GM12878 (cell line): Measurements from ENCODE around the gene DNMT3A. TPM values are rescaled to one million over a fixed set of nuclear protein-coding genes. Genes with fewer than 3 reads are reported as not detected.

Experiments used
- ATAC-seq: fragments of 200-7000 bp; cut with Tn5 transposase; 3 replicates; pipeline ENCODE4 v1.9.1; 2020; ENCODE audit warnings: mild to moderate bottlenecking, moderate library complexity
- BruUV-seq: library from RNA; stranded (reverse); fragments of 400-500 nt; replicated peaks from 2 replicates; lab custom pipeline; 2021; lab: Mats Ljungman, UMichigan
- CTCF ChIA-PET: fragments of 300-600 bp; sonication (Branson Sonifier 250); formaldehyde crosslinking; extraction: SDS; loops from one replicate; lab custom pipeline; 2021; ENCODE audit warnings: inconsistent platforms; lab: Yijun Ruan, JAX
- POLR2A ChIA-PET: fragments of 350-600 bp; formaldehyde crosslinking; extraction: SDS; loops from one replicate; lab custom pipeline; 2021; ENCODE audit warnings: inconsistent platforms; lab: Charles Lee
- RAD21 ChIA-PET: fragments of 300-600 bp; sonication (Branson Sonifier 250); formaldehyde crosslinking; loops from one replicate; lab custom pipeline; 2023; ENCODE audit warnings: antibody characterized with exemption; ENCODE audit not compliant: unreplicated experiment; lab: Charles Lee
- SMC1A ChIA-PET: fragments of 300-600 bp; sonication (Branson Sonifier 250); formaldehyde crosslinking; loops from one replicate; lab custom pipeline; 2023; ENCODE audit not compliant: unreplicated experiment, uncharacterized antibody; lab: Charles Lee
- DNase-seq: peaks from one replicate; pipeline ENCODE4 v3.0.0-alpha.2; 2011; ENCODE audit warnings: low read depth, low spot score
- FAIRE-seq: peaks from 3 replicates; lab custom pipeline; 2011; peaks lifted over from hg19 to GRCh38; lab: Jason Lieb, UNC
- H2AFZ ChIP-seq: 2 replicates; pipeline ENCODE4 v1.6.0; 2011; ENCODE audit warnings: low read depth, low read length, control low read depth; ENCODE audit not compliant: control insufficient read depth
- H3K27ac ChIP-seq: 2 replicates; pipeline ENCODE4 v1.5.1; 2011; ENCODE audit warnings: control low read depth; ENCODE audit not compliant: control insufficient read depth, insufficient read depth
- H3K27me3 ChIP-seq, 2 experiments: replicated peaks in 1 of 2; 2 replicates each; pipeline versions ENCODE4 v1.6.0 to v1.6.1; 2011; ENCODE audit warnings: low read length in 1 of 2; ENCODE audit not compliant: control insufficient read depth in 2 of 2, insufficient read depth in 2 of 2
- H3K36me3 ChIP-seq, 2 experiments: 2 replicates each; pipeline ENCODE4 v1.5.1; 2011; ENCODE audit warnings: low read length in 1 of 2; ENCODE audit not compliant: control insufficient read depth in 2 of 2, insufficient read depth in 2 of 2
- H3K4me1 ChIP-seq: 2 replicates; pipeline ENCODE4 v1.6.1; 2011; ENCODE audit warnings: mild to moderate bottlenecking, low read length, moderate library complexity, mixed read lengths; ENCODE audit not compliant: control insufficient read depth, insufficient read depth
- H3K4me2 ChIP-seq: 2 replicates; pipeline ENCODE4 v1.6.0; 2011; ENCODE audit warnings: control low read depth; ENCODE audit not compliant: control insufficient read depth, insufficient read depth
- H3K4me3 ChIP-seq: fragments of 200-600 bp; sonication (generic); 2 replicates; pipeline ENCODE4 v1.5.1; 2016
- H3K79me2 ChIP-seq: 2 replicates; pipeline ENCODE4 v1.6.0; 2011; ENCODE audit warnings: low read length; ENCODE audit not compliant: control insufficient read depth, insufficient read depth
- H3K9ac ChIP-seq: 2 replicates; pipeline ENCODE4 v1.8.0; 2011; ENCODE audit warnings: low read length, control low read depth, mixed read lengths; ENCODE audit not compliant: control insufficient read depth, insufficient read depth
- H3K9me3 ChIP-seq: replicated peaks from 3 replicates; pipeline ENCODE4 v1.5.1; 2011; ENCODE audit warnings: mild to moderate bottlenecking, low read length; ENCODE audit not compliant: control insufficient read depth, insufficient read depth
- H4K20me1 ChIP-seq: 2 replicates; pipeline ENCODE4 v1.6.0; 2011; ENCODE audit not compliant: control insufficient read depth, insufficient read depth
- ATF7 ChIP-seq: fragments of 450-650 bp; IDR thresholded peaks from 2 replicates; pipeline ENCODE4 v1.6.1; 2016; ENCODE audit warnings: low read depth, mild to moderate bottlenecking
- BACH1 ChIP-seq: fragments of 450-650 bp; IDR thresholded peaks from 2 replicates; pipeline ENCODE4 v1.6.1; 2017; ENCODE audit warnings: mild to moderate bottlenecking, borderline replicate concordance
- CBFB ChIP-seq: IDR thresholded peaks from 2 replicates; pipeline ENCODE4 v1.6.1; 2016; ENCODE audit warnings: antibody characterized with exemption, low read depth
- HDGF ChIP-seq: fragments of 450-650 bp; IDR thresholded peaks from 2 replicates; pipeline ENCODE4 v1.6.1; 2016; ENCODE audit warnings: antibody characterized with exemption
- NR2C1 ChIP-seq: fragments of 450-650 bp; IDR thresholded peaks from 2 replicates; pipeline ENCODE4 v1.6.1; 2017; ENCODE audit warnings: antibody characterized with exemption, mild to moderate bottlenecking, moderate library complexity
- POLR2AphosphoS2 ChIP-seq: IDR thresholded peaks from 2 replicates; pipeline ENCODE4 v1.6.1; 2011; ENCODE audit warnings: low read depth, mild to moderate bottlenecking, low read length, improper control_type of control experiment, moderate library complexity
- RB1 ChIP-seq: fragments of 450-650 bp; formaldehyde crosslinking; IDR thresholded peaks from 2 replicates; pipeline ENCODE4 v1.6.1; 2017; ENCODE audit warnings: mild to moderate bottlenecking, borderline replicate concordance
- RELA ChIP-seq: fragments of 450-650 bp; IDR thresholded peaks from 2 replicates; pipeline ENCODE4 v1.8.0; 2014; ENCODE audit warnings: borderline replicate concordance; ENCODE audit not compliant: partially characterized antibody
- SIX5 ChIP-seq: IDR thresholded peaks from 2 replicates; pipeline ENCODE4 v1.6.1; 2011; ENCODE audit warnings: mild to moderate bottlenecking, low read depth, low read length, moderate library complexity; ENCODE audit not compliant: severe bottlenecking
- SPI1 ChIP-seq: IDR thresholded peaks from 2 replicates; pipeline ENCODE4 v1.6.1; 2011; ENCODE audit warnings: low read depth, mild to moderate bottlenecking, low read length, moderate library complexity, borderline replicate concordance; ENCODE audit not compliant: insufficient read depth
- SREBF1 ChIP-seq: IDR thresholded peaks from 2 replicates; pipeline ENCODE4 v1.6.1; 2012; ENCODE audit warnings: mild to moderate bottlenecking, low read length
- SREBF2 ChIP-seq: IDR thresholded peaks from 2 replicates; pipeline ENCODE4 v1.6.1; 2012; ENCODE audit warnings: mild to moderate bottlenecking, low read length
- ZSCAN29 ChIP-seq: fragments of 450-650 bp; IDR thresholded peaks from 2 replicates; pipeline ENCODE4 v1.6.1; 2017; ENCODE audit warnings: mild to moderate bottlenecking, moderate library complexity
- WGBS: methylation state at CpG from one replicate; pipeline ENCODE4 v1.1.6; 2016; ENCODE audit warnings: low lambda C conversion rate; ENCODE audit not compliant: insufficient replicate concordance, insufficient coverage; ENCODE audit errors: missing lambda C conversion rate; 5-methylcytosine and 5-hydroxymethylcytosine counted together
- in situ Hi-C: fragments of 300-500 bp; cut with MboI; formaldehyde crosslinking; loops from 9 replicates; pipeline ENCODE4 v1.14.3; 2018; ENCODE audit warnings: mixed read lengths
- intact Hi-C: fragments of 100-400 bp; cut with micrococcal nuclease; formaldehyde crosslinking; loops from one replicate; pipeline ENCODE4 v1.14.2; 2022; ENCODE audit not compliant: unreplicated experiment
- polyA plus RNA-seq, 11 experiments: library from polyadenylated mRNA; depleted of rRNA in 4 of 11; unstranded in 6 of 11; stranded (reverse) in 5 of 11; fragments of >200 nt; fragmentation: Nextera tagmentation in 4 of 11; fragmentation: Illumina TruSeq in 1 of 11; extraction: Ambion mirVana in 4 of 11; extraction: Trizol in 1 of 11; gene quantifications; 1 replicate in 1 of 11; 2 replicates in 10 of 11; pipeline versions ENCODE4 v1.2.1 to v1.2.3, GENCODE V29; 2011 to 2016; ENCODE audit warnings: inconsistent platforms in 2 of 11, missing spikeins in 2 of 11, low read depth in 1 of 11
- total RNA-seq, 4 experiments: library from RNA; depleted of rRNA in 3 of 4; stranded (reverse); fragments of >200 nt in 3 of 4; fragmentation: Illumina TruSeq in 1 of 4; extraction: Trizol in 1 of 4; gene quantifications; 2 replicates each; pipeline versions ENCODE4 v1.2.1 to v1.2.3, GENCODE V29; 2013 to 2021

DNMT3A gene
- total and polyA plus RNA-seq, 10 of the 15 experiments (the other 5 are each of a cell fraction or from before 2014, with no cell fraction given): 7.4 to 51.6 (median 17.4) TPM

GRCh38 chr2:25187729-25188350 is 153.9 kb downstream of the DNMT3A start:
- RAD21 ChIA-PET: interaction anchor here (1.4 kb wide), 1 partner anchor 22 kb away, joined by 4 read pairs; no protein-coding TSS in a partner anchor
- SMC1A ChIA-PET: interaction anchor here (1.0 to 1.9 kb wide), 2 partner anchors 8 to 22 kb away, joined by 4 read pairs; no protein-coding TSS in a partner anchor
- WGBS: 38% methylated on average over 11 of the region's 11 CpGs
- BruUV-seq: no TSS peak
- Histone ChIP-seq H3K9me3 (no peaks in the 10 kb centered on the region), H3K4me3 (no peak overlapping the region), H3K36me3 (no peaks in the 10 kb centered on the region), H3K27me3 (no peaks in the 10 kb centered on the region), H2AFZ (no peak overlapping the region), H4K20me1 (no peaks in the 10 kb centered on the region), H3K27ac (no peak overlapping the region), H3K79me2 (no peaks in the 10 kb centered on the region), H3K9ac (no peak overlapping the region), H3K4me1 (no peaks in the 10 kb centered on the region), H3K4me2 (no peak overlapping the region)
- no peak for TF ChIP-seq BACH1
- TF ChIP-seq SREBF1: no peak
- TF ChIP-seq RELA: no peak
- no peak for TF ChIP-seq HDGF
- TF ChIP-seq POLR2AphosphoS2: no peak
- no peak for TF ChIP-seq NR2C1
- TF ChIP-seq CBFB: no peak
- TF ChIP-seq SPI1: no peak
- TF ChIP-seq SREBF2: no peak
- no peak for TF ChIP-seq RB1
- no peak for TF ChIP-seq ZSCAN29
- TF ChIP-seq ATF7: no peak
- no peak for TF ChIP-seq SIX5
- FAIRE-seq (no peak), DNase-seq (no peak), ATAC-seq (no peak)
- intact Hi-C loops: no loop called here
- POLR2A ChIA-PET: no interaction called here
- CTCF ChIA-PET: interaction anchor here (0.7 to 1.8 kb wide), 3 partner anchors 21 to 212 kb away, joined by 3 to 7 read pairs (median 3); no protein-coding TSS in a partner anchor
- in situ Hi-C loops: no loop called here
